Endothelial cell of umbilical vein (primary cell): Measurements from ENCODE around the gene MCM3. TPM values are rescaled to one million over a fixed set of nuclear protein-coding genes. Genes with fewer than 3 reads are reported as not detected.

Source experiments
- BruUV-seq: library from RNA; stranded (reverse); fragments of 400-500 nt; replicated peaks from 2 replicates; lab custom pipeline; 2021; lab: Mats Ljungman, UMichigan
- CTCF ChIA-PET: fragments of 300-600, 350-600 bp; sonication (Branson Sonifier 250); formaldehyde crosslinking; loops from one replicate; lab custom pipeline; 2021; ENCODE audit warnings: antibody characterized with exemption, inconsistent platforms; lab: Charles Lee
- POLR2A ChIA-PET: fragments of 300-600, 350-600 bp; sonication (Branson Sonifier 250); formaldehyde crosslinking; loops from one replicate; lab custom pipeline; 2021; ENCODE audit warnings: antibody characterized with exemption, inconsistent platforms; lab: Charles Lee
- DNase-seq: peaks from one replicate; pipeline ENCODE4 v3.0.0-alpha.2; 2011; ENCODE audit warnings: low read depth, low spot score
- FAIRE-seq: peaks from 2 replicates; lab custom pipeline; 2011; peaks lifted over from hg19 to GRCh38; lab: Jason Lieb, UNC
- H2AFZ ChIP-seq: 2 replicates; pipeline ENCODE4 v1.6.0; 2012; ENCODE audit warnings: low read depth, low read length, control low read depth, inconsistent platforms
- H3K27ac ChIP-seq: 2 replicates; pipeline ENCODE4 v1.5.1; 2011; ENCODE audit warnings: low read depth, mild to moderate bottlenecking, control low read depth, low read length, moderate library complexity; ENCODE audit not compliant: insufficient read depth
- H3K27me3 ChIP-seq, 2 experiments: 2 replicates each; pipeline versions ENCODE4 v1.6.0 to v1.6.1; 2011; ENCODE audit warnings: low read length in 2 of 2, mixed read lengths in 1 of 2; ENCODE audit not compliant: control insufficient read depth in 2 of 2, insufficient read depth in 2 of 2
- H3K36me3 ChIP-seq, 2 experiments: 2 replicates in 1 of 2; 3 replicates in 1 of 2; pipeline ENCODE4 v1.5.1; 2011; ENCODE audit warnings: low read length in 2 of 2, mild to moderate bottlenecking in 1 of 2, moderate library complexity in 1 of 2; ENCODE audit not compliant: control insufficient read depth in 2 of 2, insufficient read depth in 2 of 2; ENCODE audit errors: extremely low read depth in 1 of 2
- H3K4me1 ChIP-seq: 3 replicates; pipeline ENCODE4 v1.5.1; 2011; ENCODE audit warnings: mild to moderate bottlenecking, low read length; ENCODE audit not compliant: control insufficient read depth, insufficient read depth; ENCODE audit errors: extremely low read depth
- H3K4me2 ChIP-seq: 2 replicates; pipeline ENCODE4 v1.6.1; 2011; ENCODE audit warnings: low read length, control low read depth, mixed read lengths; ENCODE audit not compliant: insufficient read depth
- H3K4me3 ChIP-seq, 3 experiments: fragments of 200-600 bp in 1 of 3; sonication (generic), shearing (Covaris generic) in 1 of 3; replicated peaks in 1 of 3; 2 replicates each; pipeline ENCODE4 v1.5.1; 2011 to 2016; ENCODE audit warnings: control low read depth in 3 of 3, low read length in 3 of 3, mild to moderate bottlenecking in 2 of 3, inconsistent platforms in 1 of 3, low read depth in 1 of 3, moderate library complexity in 1 of 3; ENCODE audit not compliant: insufficient read depth in 1 of 3
- H3K79me2 ChIP-seq: 2 replicates; pipeline ENCODE4 v1.6.0; 2012; ENCODE audit warnings: low read length, inconsistent platforms; ENCODE audit not compliant: control insufficient read depth, insufficient read depth
- H3K9ac ChIP-seq: replicated peaks from 2 replicates; pipeline ENCODE3; 2011; ENCODE audit warnings: low read length, control low read depth; ENCODE audit not compliant: insufficient read depth; ENCODE audit errors: extremely low read depth
- H3K9me1 ChIP-seq: replicated peaks from 3 replicates; pipeline ENCODE4 v1.6.0; 2011; ENCODE audit warnings: mild to moderate bottlenecking, low read length; ENCODE audit not compliant: control insufficient read depth, insufficient read depth; ENCODE audit errors: extremely low read depth
- H3K9me3 ChIP-seq: replicated peaks from 2 replicates; pipeline ENCODE4 v1.5.1; 2012; ENCODE audit warnings: low read length, inconsistent platforms; ENCODE audit not compliant: control insufficient read depth, insufficient read depth
- H4K20me1 ChIP-seq: replicated peaks from 2 replicates; pipeline ENCODE3; 2011; ENCODE audit warnings: mild to moderate bottlenecking, low read length; ENCODE audit not compliant: control insufficient read depth, insufficient read depth; ENCODE audit errors: extremely low read depth
- EZH2 ChIP-seq: IDR thresholded peaks from 2 replicates; pipeline ENCODE4 v1.6.1; 2012; ENCODE audit warnings: borderline replicate concordance, low read depth, mild to moderate bottlenecking, moderate library complexity, low read length, inconsistent platforms; ENCODE audit not compliant: severe bottlenecking
- FOS ChIP-seq: IDR thresholded peaks from 2 replicates; pipeline ENCODE4 v1.6.1; 2011; ENCODE audit warnings: mild to moderate bottlenecking, low read length, moderate library complexity, borderline replicate concordance; ENCODE audit not compliant: insufficient read depth
- GATA2 ChIP-seq: IDR thresholded peaks from 2 replicates; pipeline ENCODE4 v1.7.0; 2011; ENCODE audit warnings: low read depth, mild to moderate bottlenecking, moderate library complexity, mixed read lengths, low read length; ENCODE audit not compliant: insufficient read length, insufficient read depth
- JUN ChIP-seq: IDR thresholded peaks from 2 replicates; pipeline ENCODE4 v1.6.1; 2011; ENCODE audit warnings: borderline replicate concordance, low read depth; ENCODE audit not compliant: insufficient read length, insufficient read depth
- MYC ChIP-seq: IDR thresholded peaks from one replicate; pipeline ENCODE4 v1.6.1; 2011; ENCODE audit warnings: mild to moderate bottlenecking, low read depth, low read length
- POLR2A ChIP-seq: IDR thresholded peaks from 2 replicates; pipeline ENCODE4 v1.6.1; 2012; ENCODE audit warnings: low read depth, mild to moderate bottlenecking, control low read depth, low read length
- POLR2AphosphoS5 ChIP-seq: IDR thresholded peaks from 2 replicates; pipeline ENCODE4 v1.6.1; 2012; ENCODE audit warnings: low read depth, mild to moderate bottlenecking, control low read depth, low read length, moderate library complexity; ENCODE audit not compliant: insufficient read depth
- dilution Hi-C: fragments of 300-500 bp; cut with MboI; formaldehyde crosslinking; loops from one replicate; pipeline ENCODE4 v1.15.0; 2019; ENCODE audit warnings: low sequenced_read_pairs; ENCODE audit not compliant: extremely low pct_ligation_motif_present
- intact Hi-C: fragments of 100-400 bp; cut with micrococcal nuclease; formaldehyde crosslinking; loops from one replicate; pipeline ENCODE4 v1.10.0; 2022
- polyA plus RNA-seq, 4 experiments: library from polyadenylated mRNA; depleted of rRNA in 3 of 4; stranded (reverse) in 3 of 4; unstranded in 1 of 4; fragments of >200 nt; gene quantifications; 2 replicates each; pipeline versions ENCODE4 v1.2.1 to v1.2.3, GENCODE V29; 2011 to 2012; ENCODE audit warnings: missing spikeins in 1 of 4
- total RNA-seq: library from RNA; stranded (reverse); gene quantifications from 2 replicates; pipeline ENCODE4 v1.2.3, GENCODE V29; 2021
- TF ChIP-seq, protein P1 (sequence below), 2 donors: IDR thresholded peaks; 1 replicate in 1 of 2; 2 replicates in 1 of 2; pipeline ENCODE4 v1.5.1; 2011; ENCODE audit warnings: low read length in 2 of 2, mild to moderate bottlenecking in 2 of 2, moderate library complexity in 2 of 2, control low read depth in 1 of 2, inconsistent platforms in 1 of 2, low read depth in 1 of 2; ENCODE audit not compliant: insufficient read depth in 1 of 2; ENCODE audit errors: extremely low read depth in 1 of 2
- TF ChIP-seq, protein P2 (sequence below): IDR thresholded peaks from 2 replicates; pipeline ENCODE4 v1.6.1; 2011; ENCODE audit not compliant: insufficient read depth, insufficient read length

MCM3 gene
- total and polyA plus RNA-seq, 2 donors (not counting 3 experiments of a cell fraction or from before 2014, with no cell fraction given), result 57.2 to 81.6 TPM

DNA sequence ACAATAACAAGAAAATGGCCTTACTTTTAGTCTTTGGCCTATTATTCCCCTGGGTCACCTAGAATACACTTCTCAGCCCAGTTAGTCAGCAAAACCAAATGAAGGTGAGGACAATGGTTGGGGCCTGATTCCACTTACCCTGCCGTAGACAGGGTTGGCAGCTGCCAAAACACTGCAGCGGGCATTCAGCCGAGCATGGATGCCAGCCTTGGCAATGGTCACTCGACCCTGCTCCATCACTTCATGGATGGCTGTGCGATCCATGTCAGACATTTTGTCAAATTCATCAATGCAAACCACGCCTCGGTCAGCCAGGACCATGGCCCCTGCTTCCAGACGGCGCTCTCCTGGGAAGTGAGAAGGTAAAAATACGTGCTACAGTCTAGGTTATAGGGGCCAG, 8.4 kb downstream of the MCM3 start:
- Histone ChIP-seq H3K79me2 (peaks cover 10% of the 10 kb centered on the region), H3K4me1 (peaks cover 23% of the 10 kb centered on the region), H3K36me3 (peaks cover 14 to 15% of the 10 kb centered on the region in 2 experiments), H2AFZ (no peak overlapping the region), H3K9me3 (no peaks in the 10 kb centered on the region), H3K4me2 (no peak overlapping the region), H3K27ac (no peak overlapping the region), H4K20me1 (no peaks in the 10 kb centered on the region), H3K9ac (no peak overlapping the region), H3K27me3 (no peaks in the 10 kb centered on the region), H3K4me3 (no peak overlapping the region), H3K9me1 (no peaks in the 10 kb centered on the region)
- FAIRE-seq, result no peak
- no peak for DNase-seq
- intact Hi-C loops, result no loop called here
- TF ChIP-seq POLR2A (no peak), FOS (no peak), JUN (no peak), MYC (no peak), POLR2AphosphoS5 (no peak), EZH2 (no peak), GATA2 (no peak)
- TF ChIP-seq, protein P1, sequence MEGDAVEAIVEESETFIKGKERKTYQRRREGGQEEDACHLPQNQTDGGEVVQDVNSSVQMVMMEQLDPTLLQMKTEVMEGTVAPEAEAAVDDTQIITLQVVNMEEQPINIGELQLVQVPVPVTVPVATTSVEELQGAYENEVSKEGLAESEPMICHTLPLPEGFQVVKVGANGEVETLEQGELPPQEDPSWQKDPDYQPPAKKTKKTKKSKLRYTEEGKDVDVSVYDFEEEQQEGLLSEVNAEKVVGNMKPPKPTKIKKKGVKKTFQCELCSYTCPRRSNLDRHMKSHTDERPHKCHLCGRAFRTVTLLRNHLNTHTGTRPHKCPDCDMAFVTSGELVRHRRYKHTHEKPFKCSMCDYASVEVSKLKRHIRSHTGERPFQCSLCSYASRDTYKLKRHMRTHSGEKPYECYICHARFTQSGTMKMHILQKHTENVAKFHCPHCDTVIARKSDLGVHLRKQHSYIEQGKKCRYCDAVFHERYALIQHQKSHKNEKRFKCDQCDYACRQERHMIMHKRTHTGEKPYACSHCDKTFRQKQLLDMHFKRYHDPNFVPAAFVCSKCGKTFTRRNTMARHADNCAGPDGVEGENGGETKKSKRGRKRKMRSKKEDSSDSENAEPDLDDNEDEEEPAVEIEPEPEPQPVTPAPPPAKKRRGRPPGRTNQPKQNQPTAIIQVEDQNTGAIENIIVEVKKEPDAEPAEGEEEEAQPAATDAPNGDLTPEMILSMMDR (IDR thresholded peaks at IDR 0.05; ENCODE audit: extremely low read depth in 1 of 2, insufficient read depth in 1 of 2, low read depth in 1 of 2, low read length in 2 of 2), result no peak
- TF ChIP-seq, protein P2, sequence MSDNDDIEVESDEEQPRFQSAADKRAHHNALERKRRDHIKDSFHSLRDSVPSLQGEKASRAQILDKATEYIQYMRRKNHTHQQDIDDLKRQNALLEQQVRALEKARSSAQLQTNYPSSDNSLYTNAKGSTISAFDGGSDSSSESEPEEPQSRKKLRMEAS, result no peak
- no TSS peak for BruUV-seq
- ChIA-PET CTCF (interaction anchor here (1.2 kb wide), 1 partner anchor 124 kb away, joined by 3 read pairs; no protein-coding TSS in a partner anchor), POLR2A (no interaction called here)
- dilution Hi-C loops, result loop anchor here (25.0 kb wide), 1 partner anchor 111 kb away; no protein-coding TSS in a partner anchor
